HepG2 (cell line): ENCODE data around the gene RTEL1. TPM values are rescaled to one million over a fixed set of nuclear protein-coding genes. Genes with fewer than 3 reads are reported as not detected.

ENCODE experiments used
- CERS6 ChIP-seq: sonication (generic); formaldehyde crosslinking; IDR thresholded peaks from 2 replicates; pipeline ENCODE4 v1.5.0; 2020; ENCODE audit warnings: missing genetic modification reagents
- CHD4 ChIP-seq: fragments of 200-600 bp; sonication (generic); IDR thresholded peaks from 2 replicates; pipeline ENCODE4 v1.7.0; 2017; ENCODE audit warnings: mild to moderate bottlenecking, low read length, borderline replicate concordance
- MAX ChIP-seq: IDR thresholded peaks from 2 replicates; pipeline ENCODE4 v1.6.1; 2012; ENCODE audit warnings: inconsistent platforms
- MYNN ChIP-seq: sonication (generic); formaldehyde crosslinking; IDR thresholded peaks from 2 replicates; pipeline ENCODE4 v1.4.0; 2020; ENCODE audit warnings: mild to moderate bottlenecking, low read depth, missing genetic modification reagents
- REL ChIP-seq: sonication (generic); formaldehyde crosslinking; conservative IDR thresholded peaks from 2 replicates; pipeline ENCODE4 v1.8.0; 2022; ENCODE audit warnings: mild to moderate bottlenecking, missing genetic modification reagents, moderate library complexity
- SALL1 ChIP-seq: sonication (generic); formaldehyde crosslinking; IDR thresholded peaks from 2 replicates; pipeline ENCODE4 v1.8.0; 2022; ENCODE audit warnings: mild to moderate bottlenecking, missing genetic modification reagents
- ZNF318 ChIP-seq: sonication (generic); formaldehyde crosslinking; IDR thresholded peaks from 2 replicates; pipeline ENCODE4 v1.4.0; 2020; ENCODE audit warnings: mild to moderate bottlenecking, missing genetic modification reagents
- ZNF431 ChIP-seq: sonication (generic); formaldehyde crosslinking; IDR thresholded peaks from 2 replicates; pipeline ENCODE4 v1.9.0; 2022; ENCODE audit warnings: missing genetic modification reagents, low read depth, mild to moderate bottlenecking, borderline replicate concordance
- polyA plus RNA-seq, 8 experiments: library from polyadenylated mRNA; depleted of rRNA in 3 of 8; stranded (reverse) in 7 of 8; unstranded in 1 of 8; fragments of >200 nt; fragmentation: Illumina TruSeq in 4 of 8; extraction: Trizol in 4 of 8; gene quantifications; 2 replicates each; pipeline versions ENCODE4 v1.2.1 to v1.2.3, GENCODE V29; 2011 to 2016; ENCODE audit warnings: low read depth in 4 of 8, missing spikeins in 1 of 8, mixed read lengths in 1 of 8; ENCODE audit not compliant: insufficient read depth in 1 of 8
- total RNA-seq, 5 experiments: library from RNA; depleted of rRNA; stranded (reverse); fragments of >200 nt; fragmentation: Illumina TruSeq; extraction: Trizol; gene quantifications; 2 replicates each; pipeline ENCODE4 v1.2.3, GENCODE V29; 2016; ENCODE audit warnings: low read depth in 1 of 5

The RTEL1 gene
- total and polyA plus RNA-seq, 2 of the 13 experiments (the other 11 are each of a cell fraction or from before 2014, with no cell fraction given), result 21.8 to 36.4 TPM

GRCh38 chr20:63744574-63745423 is 86.7 kb downstream of the RTEL1 start (continued):
- no peak for TF ChIP-seq REL (CRISPR knock-in tag)
- 0 out of 2 replicates have a peak, but pooled peaks have one; percentile 2 for TF ChIP-seq MAX
- TF ChIP-seq ZNF431 (CRISPR knock-in tag), result no peak
- no peak for TF ChIP-seq CERS6
- TF ChIP-seq CHD4, result no peak
- TF ChIP-seq ZNF318 (CRISPR knock-in tag), result 0 out of 2 replicates have a peak, but pooled peaks have one; percentile 72
- no peak for TF ChIP-seq SALL1
- no peak for TF ChIP-seq MYNN (CRISPR knock-in tag)
